Endothelial cell of umbilical vein (primary cell): ENCODE data around the gene SPIRE2. TPM values are rescaled to one million over a fixed set of nuclear protein-coding genes. Genes with fewer than 3 reads are reported as not detected.

Experiments used
- BruUV-seq: library from RNA; stranded (reverse); fragments of 400-500 nt; replicated peaks from 2 replicates; lab custom pipeline; 2021; lab: Mats Ljungman, UMichigan
- CTCF ChIA-PET: fragments of 300-600, 350-600 bp; sonication (Branson Sonifier 250); formaldehyde crosslinking; loops from one replicate; lab custom pipeline; 2021; ENCODE audit warnings: antibody characterized with exemption, inconsistent platforms; lab: Charles Lee
- POLR2A ChIA-PET: fragments of 300-600, 350-600 bp; sonication (Branson Sonifier 250); formaldehyde crosslinking; loops from one replicate; lab custom pipeline; 2021; ENCODE audit warnings: antibody characterized with exemption, inconsistent platforms; lab: Charles Lee
- DNase-seq: peaks from one replicate; pipeline ENCODE4 v3.0.0-alpha.2; 2011; ENCODE audit warnings: low read depth, low spot score
- FAIRE-seq: peaks from 2 replicates; lab custom pipeline; 2011; peaks lifted over from hg19 to GRCh38; lab: Jason Lieb, UNC
- H2AFZ ChIP-seq: 2 replicates; pipeline ENCODE4 v1.6.0; 2012; ENCODE audit warnings: low read depth, low read length, control low read depth, inconsistent platforms
- H3K27ac ChIP-seq: 2 replicates; pipeline ENCODE4 v1.5.1; 2011; ENCODE audit warnings: low read depth, mild to moderate bottlenecking, control low read depth, low read length, moderate library complexity; ENCODE audit not compliant: insufficient read depth
- H3K27me3 ChIP-seq, 2 experiments: 2 replicates each; pipeline versions ENCODE4 v1.6.0 to v1.6.1; 2011; ENCODE audit warnings: low read length in 2 of 2, mixed read lengths in 1 of 2; ENCODE audit not compliant: control insufficient read depth in 2 of 2, insufficient read depth in 2 of 2
- H3K36me3 ChIP-seq, 2 experiments: 2 replicates in 1 of 2; 3 replicates in 1 of 2; pipeline ENCODE4 v1.5.1; 2011; ENCODE audit warnings: low read length in 2 of 2, mild to moderate bottlenecking in 1 of 2, moderate library complexity in 1 of 2; ENCODE audit not compliant: control insufficient read depth in 2 of 2, insufficient read depth in 2 of 2; ENCODE audit errors: extremely low read depth in 1 of 2
- H3K4me1 ChIP-seq: 3 replicates; pipeline ENCODE4 v1.5.1; 2011; ENCODE audit warnings: mild to moderate bottlenecking, low read length; ENCODE audit not compliant: control insufficient read depth, insufficient read depth; ENCODE audit errors: extremely low read depth
- H3K4me2 ChIP-seq: 2 replicates; pipeline ENCODE4 v1.6.1; 2011; ENCODE audit warnings: low read length, control low read depth, mixed read lengths; ENCODE audit not compliant: insufficient read depth
- H3K4me3 ChIP-seq, 3 experiments: fragments of 200-600 bp in 1 of 3; sonication (generic), shearing (Covaris generic) in 1 of 3; replicated peaks in 1 of 3; 2 replicates each; pipeline ENCODE4 v1.5.1; 2011 to 2016; ENCODE audit warnings: control low read depth in 3 of 3, low read length in 3 of 3, mild to moderate bottlenecking in 2 of 3, inconsistent platforms in 1 of 3, low read depth in 1 of 3, moderate library complexity in 1 of 3; ENCODE audit not compliant: insufficient read depth in 1 of 3
- H3K79me2 ChIP-seq: 2 replicates; pipeline ENCODE4 v1.6.0; 2012; ENCODE audit warnings: low read length, inconsistent platforms; ENCODE audit not compliant: control insufficient read depth, insufficient read depth
- H3K9ac ChIP-seq: replicated peaks from 2 replicates; pipeline ENCODE3; 2011; ENCODE audit warnings: low read length, control low read depth; ENCODE audit not compliant: insufficient read depth; ENCODE audit errors: extremely low read depth
- H3K9me1 ChIP-seq: replicated peaks from 3 replicates; pipeline ENCODE4 v1.6.0; 2011; ENCODE audit warnings: mild to moderate bottlenecking, low read length; ENCODE audit not compliant: control insufficient read depth, insufficient read depth; ENCODE audit errors: extremely low read depth
- H3K9me3 ChIP-seq: replicated peaks from 2 replicates; pipeline ENCODE4 v1.5.1; 2012; ENCODE audit warnings: low read length, inconsistent platforms; ENCODE audit not compliant: control insufficient read depth, insufficient read depth
- H4K20me1 ChIP-seq: replicated peaks from 2 replicates; pipeline ENCODE3; 2011; ENCODE audit warnings: mild to moderate bottlenecking, low read length; ENCODE audit not compliant: control insufficient read depth, insufficient read depth; ENCODE audit errors: extremely low read depth
- CTCF ChIP-seq, 2 donors: IDR thresholded peaks; 1 replicate in 1 of 2; 2 replicates in 1 of 2; pipeline ENCODE4 v1.5.1; 2011; ENCODE audit warnings: low read length in 2 of 2, mild to moderate bottlenecking in 2 of 2, moderate library complexity in 2 of 2, control low read depth in 1 of 2, inconsistent platforms in 1 of 2, low read depth in 1 of 2; ENCODE audit not compliant: insufficient read depth in 1 of 2; ENCODE audit errors: extremely low read depth in 1 of 2
- EZH2 ChIP-seq: IDR thresholded peaks from 2 replicates; pipeline ENCODE4 v1.6.1; 2012; ENCODE audit warnings: borderline replicate concordance, low read depth, mild to moderate bottlenecking, moderate library complexity, low read length, inconsistent platforms; ENCODE audit not compliant: severe bottlenecking
- FOS ChIP-seq: IDR thresholded peaks from 2 replicates; pipeline ENCODE4 v1.6.1; 2011; ENCODE audit warnings: mild to moderate bottlenecking, low read length, moderate library complexity, borderline replicate concordance; ENCODE audit not compliant: insufficient read depth
- GATA2 ChIP-seq: IDR thresholded peaks from 2 replicates; pipeline ENCODE4 v1.7.0; 2011; ENCODE audit warnings: low read depth, mild to moderate bottlenecking, moderate library complexity, mixed read lengths, low read length; ENCODE audit not compliant: insufficient read length, insufficient read depth
- JUN ChIP-seq: IDR thresholded peaks from 2 replicates; pipeline ENCODE4 v1.6.1; 2011; ENCODE audit warnings: borderline replicate concordance, low read depth; ENCODE audit not compliant: insufficient read length, insufficient read depth
- MAX ChIP-seq: IDR thresholded peaks from 2 replicates; pipeline ENCODE4 v1.6.1; 2011; ENCODE audit not compliant: insufficient read depth, insufficient read length
- MYC ChIP-seq: IDR thresholded peaks from one replicate; pipeline ENCODE4 v1.6.1; 2011; ENCODE audit warnings: mild to moderate bottlenecking, low read depth, low read length
- POLR2A ChIP-seq: IDR thresholded peaks from 2 replicates; pipeline ENCODE4 v1.6.1; 2012; ENCODE audit warnings: low read depth, mild to moderate bottlenecking, control low read depth, low read length
- POLR2AphosphoS5 ChIP-seq: IDR thresholded peaks from 2 replicates; pipeline ENCODE4 v1.6.1; 2012; ENCODE audit warnings: low read depth, mild to moderate bottlenecking, control low read depth, low read length, moderate library complexity; ENCODE audit not compliant: insufficient read depth
- dilution Hi-C: fragments of 300-500 bp; cut with MboI; formaldehyde crosslinking; loops from one replicate; pipeline ENCODE4 v1.15.0; 2019; ENCODE audit warnings: low sequenced_read_pairs; ENCODE audit not compliant: extremely low pct_ligation_motif_present
- intact Hi-C: fragments of 100-400 bp; cut with micrococcal nuclease; formaldehyde crosslinking; loops from one replicate; pipeline ENCODE4 v1.10.0; 2022
- polyA plus RNA-seq, 4 experiments: library from polyadenylated mRNA; depleted of rRNA in 3 of 4; stranded (reverse) in 3 of 4; unstranded in 1 of 4; fragments of >200 nt; gene quantifications; 2 replicates each; pipeline versions ENCODE4 v1.2.1 to v1.2.3, GENCODE V29; 2011 to 2012; ENCODE audit warnings: missing spikeins in 1 of 4
- total RNA-seq: library from RNA; stranded (reverse); gene quantifications from 2 replicates; pipeline ENCODE4 v1.2.3, GENCODE V29; 2021

The SPIRE2 gene
- total and polyA plus RNA-seq, 2 donors (not counting 3 experiments of a cell fraction or from before 2014, with no cell fraction given) = 1.2 to 3.1 TPM

GRCh38 chr16:89905511-89906139 is 77.3 kb downstream of the SPIRE2 start:
- no peaks in the 10 kb centered on the region for H4K20me1 ChIP-seq
- H3K9ac ChIP-seq = no peak overlapping the region
- CTCF ChIA-PET = no interaction called here
- TF ChIP-seq POLR2A (peak; percentile 12), MYC (no peak)
- peaks cover 11 to 45% of the 10 kb centered on the region in 2 experiments for H3K36me3 ChIP-seq
- no peak overlapping the region for H3K4me2 ChIP-seq
- DNase-seq (no peak), FAIRE-seq (no peak)
- no peaks in the 10 kb centered on the region for H3K9me3 ChIP-seq
- no peaks in the 10 kb centered on the region for H3K9me1 ChIP-seq
- no TSS peak for BruUV-seq
- POLR2A ChIA-PET = interaction anchor here (3.6 kb wide), 1 partner anchor 17 kb away, joined by 21 read pairs; the partner anchor contains the start of gene TUBB3
- intact Hi-C loops = no loop called here
- H3K79me2 ChIP-seq = no peaks in the 10 kb centered on the region
- H3K27me3 ChIP-seq = no peaks in the 10 kb centered on the region
- H3K4me1 ChIP-seq = peaks cover 3% of the 10 kb centered on the region
- no peak overlapping the region for H3K27ac ChIP-seq
- H2AFZ ChIP-seq = no peak overlapping the region
- dilution Hi-C loops = no loop called here
- no peak overlapping the region for H3K4me3 ChIP-seq

GRCh38 chr16:89906140-89907025 is 78.1 kb downstream of the SPIRE2 start:
- no peak for FAIRE-seq
- dilution Hi-C loops = no loop called here
- no TSS peak for BruUV-seq

More at GRCh38 chr16:89906140-89907025, 78.1 kb downstream of the SPIRE2 start:
- no peak overlapping the region for H3K9ac ChIP-seq
- H3K27ac ChIP-seq = no peak overlapping the region
- H3K79me2 ChIP-seq = no peaks in the 10 kb centered on the region
- TF ChIP-seq POLR2AphosphoS5 = no peak
- no peak for TF ChIP-seq MYC
- TF ChIP-seq EZH2 = no peak
- no peak for TF ChIP-seq GATA2
- TF ChIP-seq CTCF (IDR thresholded peaks at IDR 0.05; ENCODE audit: extremely low read depth in 1 of 2, insufficient read depth in 1 of 2, low read depth in 1 of 2, low read length in 2 of 2) = no peak
- TF ChIP-seq POLR2A = no peak
- no peak for TF ChIP-seq JUN
- no peak for TF ChIP-seq FOS
- TF ChIP-seq MAX = no peak
- H3K9me1 ChIP-seq = no peaks in the 10 kb centered on the region
- peaks cover 3% of the 10 kb centered on the region for H3K4me1 ChIP-seq
- DNase-seq = no peak
- no peak overlapping the region for H3K4me3 ChIP-seq
- ChIA-PET CTCF (interaction anchor here (4.9 kb wide), 1 partner anchor 12 kb away, joined by 54 read pairs; the partner anchor contains the start of gene MC1R), POLR2A (interaction anchor here (3.6 kb wide), 1 partner anchor 16 kb away, joined by 21 read pairs; the partner anchor contains the start of gene TUBB3)
- no peaks in the 10 kb centered on the region for H4K20me1 ChIP-seq
- H3K9me3 ChIP-seq = no peaks in the 10 kb centered on the region
- no peaks in the 10 kb centered on the region for H3K27me3 ChIP-seq
- no peak overlapping the region for H2AFZ ChIP-seq
- intact Hi-C loops = no loop called here
- no peak overlapping the region for H3K4me2 ChIP-seq
- peaks cover 13 to 43% of the 10 kb centered on the region in 2 experiments for H3K36me3 ChIP-seq
